ENCODE data around the gene GAB2.
"Not testable (repeated sequence)": the region's sequence is repeated elsewhere in the genome, so short reads cannot be mapped to it uniquely, and the experiment has no call there.

GAB2 gene

DNA sequence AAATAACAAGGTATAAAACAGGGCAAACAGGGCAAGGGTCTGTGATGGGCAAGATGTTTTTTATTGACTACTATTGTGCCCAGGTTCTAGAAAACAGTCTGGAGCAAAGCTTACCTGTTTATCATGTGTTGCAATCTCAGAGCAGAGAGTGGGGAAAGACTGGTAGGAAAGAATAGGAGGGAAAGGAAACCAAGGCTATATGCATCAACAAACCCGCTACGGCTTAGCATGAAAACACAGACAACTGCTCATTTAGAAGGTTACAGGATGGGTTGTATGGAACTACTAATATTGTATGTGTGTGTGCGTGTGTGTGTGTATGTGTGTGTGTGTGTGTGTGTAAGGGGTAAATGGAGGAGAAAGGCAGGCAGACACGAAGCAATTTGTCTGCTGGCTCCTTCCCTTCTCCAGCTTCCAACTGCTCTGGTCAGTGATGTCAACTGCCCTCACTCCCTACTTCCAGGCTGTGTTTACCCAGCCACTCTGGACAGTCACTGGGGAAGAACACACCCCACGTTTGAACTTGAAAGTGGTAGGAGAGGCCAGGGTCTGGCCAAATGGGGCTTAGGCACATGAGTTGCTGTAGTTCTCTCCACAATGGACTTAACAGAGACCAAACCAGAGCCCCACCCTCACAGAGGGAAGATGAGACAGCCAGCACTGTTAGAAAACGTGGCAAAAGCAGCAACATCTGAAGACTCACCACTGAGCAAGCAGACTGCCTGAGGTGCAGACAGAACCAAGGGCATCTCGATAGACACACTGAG, 47.0 kb downstream of the GAB2 start:
- peak in 4 of 56 donors; percentile 17 to 41 (median 32) for DNase-seq

GRCh38 chr11:78365381-78365792, 52.2 kb downstream of the GAB2 start:
- no peak for DNase-seq

DNA sequence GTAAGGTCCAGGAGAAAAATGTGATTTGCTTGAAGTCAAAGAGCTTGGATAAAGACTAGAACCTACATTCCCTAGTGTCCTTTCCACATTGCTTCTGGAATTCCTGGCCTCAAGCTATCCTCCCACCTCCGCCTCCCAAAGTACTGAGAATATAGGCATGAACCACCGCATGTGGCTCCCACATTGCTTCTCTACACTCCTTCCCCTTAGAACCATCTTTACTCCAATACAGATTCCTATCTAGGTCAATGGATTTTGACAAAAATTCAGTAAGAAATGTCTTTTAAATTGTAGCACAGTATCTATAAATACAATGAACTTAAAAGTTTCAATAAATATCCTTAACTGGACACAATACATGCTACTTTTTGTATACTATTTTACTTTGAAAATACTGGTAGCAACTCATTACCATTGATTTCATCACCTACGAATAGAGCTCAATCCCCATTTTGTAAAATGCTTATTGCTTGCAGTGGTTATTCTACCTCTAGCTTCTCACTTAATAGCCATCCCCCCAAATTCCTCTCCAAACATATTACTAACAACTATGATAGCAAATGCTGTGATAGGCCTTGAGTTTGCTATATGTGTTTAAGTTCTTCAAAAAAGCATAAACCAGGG, 53.4 kb downstream of the GAB2 start:
- no peak for DNase-seq

DNA sequence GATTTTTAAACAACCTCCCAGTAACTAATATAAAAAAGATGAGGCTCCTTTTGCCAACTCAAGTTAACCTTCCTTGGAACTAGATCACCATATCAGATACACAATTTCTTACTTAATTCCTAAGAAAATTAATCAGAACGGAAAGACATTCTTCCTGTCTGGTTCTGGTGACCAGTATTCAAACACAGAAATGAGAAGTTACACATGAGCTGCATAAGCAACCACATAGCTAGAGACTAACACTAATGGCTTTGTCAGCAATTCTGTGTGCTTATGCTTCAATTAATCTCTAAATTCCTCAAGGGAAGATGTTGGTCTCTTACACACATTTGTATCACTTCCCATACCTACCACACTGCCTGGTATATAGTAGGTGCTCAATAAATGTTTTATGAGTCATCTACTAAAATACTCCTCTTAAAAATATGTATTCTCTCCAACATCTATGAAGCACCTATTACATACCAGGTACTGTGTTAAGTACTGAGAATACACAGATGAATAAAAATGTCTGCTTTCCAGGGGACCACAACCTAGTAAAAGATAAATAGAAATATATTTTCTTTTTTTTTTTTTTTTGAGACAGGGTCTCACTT, 54.5 kb downstream of the GAB2 start:
- DNase-seq, result no peak

GRCh38 chr11:78361228-78361627, 56.4 kb downstream of the GAB2 start:
- DNase-seq, result no peak

DNA sequence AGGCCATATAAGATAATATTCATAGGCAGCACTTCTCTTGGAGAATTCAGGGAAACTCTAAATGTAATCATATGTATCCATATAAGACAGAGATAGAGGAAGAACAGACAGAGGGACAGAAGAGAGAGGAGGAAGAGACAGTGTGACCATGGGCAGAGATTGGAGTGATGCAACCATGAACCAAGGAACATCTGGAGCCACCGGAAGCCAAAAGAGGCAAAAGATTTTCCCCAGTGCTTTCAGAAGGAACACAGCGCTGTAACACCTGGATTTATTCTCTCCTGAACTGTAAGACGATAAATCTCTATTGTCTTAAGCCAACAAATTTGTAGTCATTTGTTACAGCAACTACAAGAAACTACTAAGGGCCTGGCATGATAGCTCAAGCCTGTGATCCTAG, 57.7 kb downstream of the GAB2 start:
- no peak for DNase-seq

DNA sequence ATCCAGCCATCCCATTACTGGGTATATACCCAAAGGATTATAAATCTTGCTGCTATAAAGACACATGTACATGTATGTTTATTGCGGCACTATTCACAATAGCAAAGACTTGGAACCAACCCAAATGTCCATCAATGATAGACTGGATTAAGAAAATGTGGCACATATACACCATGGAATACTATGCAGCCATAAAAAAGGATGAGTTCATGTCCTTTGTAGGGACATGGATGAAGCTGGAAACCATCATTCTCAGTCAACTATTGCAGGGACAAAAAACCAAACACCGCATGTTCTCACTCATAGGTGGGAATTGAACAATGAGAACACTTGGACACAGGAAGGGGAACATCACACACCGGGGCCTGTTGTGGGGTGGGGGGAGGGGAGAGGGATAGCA, 59.7 kb downstream of the GAB2 start:
- DNase-seq, result not testable (repeated sequence)

GRCh38 chr11:78357425-78357824, 60.2 kb downstream of the GAB2 start:
- DNase-seq, result not testable (repeated sequence)

DNA sequence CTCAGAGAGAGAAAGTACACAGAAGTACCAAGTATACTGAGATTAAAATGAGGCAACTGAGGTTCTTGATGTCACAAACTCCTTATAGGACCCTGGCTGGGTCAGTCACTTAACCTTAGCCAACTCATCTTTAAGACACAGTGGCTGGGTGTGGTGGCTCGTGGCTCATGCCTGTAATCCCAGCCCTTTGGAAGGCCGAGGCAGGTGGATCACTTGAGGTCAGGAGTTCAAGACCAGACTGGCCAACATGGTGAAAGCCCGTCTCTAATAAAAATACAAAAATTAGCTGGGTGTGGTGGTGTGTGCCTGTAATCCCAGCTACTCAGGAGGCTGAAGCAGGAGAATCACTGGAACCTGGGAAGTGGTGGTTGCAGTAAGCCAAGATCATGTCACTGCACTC, 61.9 kb downstream of the GAB2 start:
- DNase-seq, result not testable (repeated sequence)

- no peak for DNase-seq
Measured at GRCh38 chr11:78355309-78355705, 62.3 kb downstream of the GAB2 start.

GRCh38 chr11:78354408-78355308, 63.0 kb downstream of the GAB2 start:
- peak in 3 of 56 donors; percentile 12 to 31 (median 20) for DNase-seq

DNA sequence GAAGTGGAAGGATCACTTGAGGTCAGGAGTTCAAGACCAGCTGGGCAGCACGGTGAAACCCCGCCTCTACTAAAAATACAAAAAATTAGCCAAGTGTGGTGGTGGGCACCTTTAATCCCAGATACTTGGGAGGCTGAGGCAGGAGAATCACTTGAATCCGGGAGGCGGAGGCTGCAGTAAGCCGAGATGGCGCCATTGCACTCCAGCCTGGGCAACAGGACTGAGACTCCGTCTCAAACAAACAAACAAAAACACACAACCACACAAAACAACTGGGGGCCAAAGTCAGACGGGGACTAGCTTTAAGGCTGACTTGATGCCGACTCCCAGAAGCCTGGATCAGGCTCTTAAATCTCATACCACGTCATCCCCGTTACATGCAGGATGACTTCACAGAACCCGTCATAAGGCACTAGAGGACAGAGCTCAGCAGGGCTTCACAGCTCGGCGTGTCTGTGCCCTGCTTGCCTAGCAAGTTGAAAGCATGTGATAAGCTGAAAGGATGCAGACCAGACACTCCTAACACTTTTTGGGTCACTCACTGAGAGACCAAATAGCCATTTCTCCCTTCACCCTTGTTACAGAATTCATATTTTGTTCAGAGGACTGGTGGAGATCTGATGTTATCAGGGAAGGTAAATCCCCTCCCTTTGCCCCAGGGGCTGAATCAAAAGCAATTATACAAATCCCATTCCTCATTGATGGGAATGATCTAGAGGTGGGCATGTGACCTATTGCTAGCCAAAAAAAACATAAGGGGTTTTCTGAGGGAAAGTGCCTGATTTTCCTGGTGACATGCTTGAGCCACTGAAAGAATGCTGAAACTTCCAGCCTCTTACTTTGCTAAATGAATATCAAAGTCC, 65.4 kb downstream of the GAB2 start:
- DNase-seq, result peak in 1 of 56 donors; percentile 17

DNA sequence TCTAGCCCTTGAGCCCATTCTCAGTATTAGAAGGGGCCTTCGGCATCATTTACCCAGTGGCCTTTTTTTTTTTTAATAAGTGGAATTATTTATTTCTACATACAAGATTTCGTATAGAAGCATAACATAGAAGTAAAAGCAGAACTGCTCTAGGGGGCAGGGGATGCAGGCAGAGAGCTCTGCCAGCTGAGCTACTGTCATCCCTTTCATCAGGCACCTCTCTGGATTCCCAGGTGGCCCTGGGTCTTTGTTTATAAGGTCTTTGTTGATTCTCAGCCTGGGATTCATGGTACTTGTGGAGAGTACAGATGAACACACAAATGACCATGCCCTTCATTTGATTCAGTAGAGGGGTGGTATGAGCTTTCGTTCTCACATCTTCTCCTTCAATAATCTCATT, 66.4 kb downstream of the GAB2 start:
- no peak for DNase-seq

DNA sequence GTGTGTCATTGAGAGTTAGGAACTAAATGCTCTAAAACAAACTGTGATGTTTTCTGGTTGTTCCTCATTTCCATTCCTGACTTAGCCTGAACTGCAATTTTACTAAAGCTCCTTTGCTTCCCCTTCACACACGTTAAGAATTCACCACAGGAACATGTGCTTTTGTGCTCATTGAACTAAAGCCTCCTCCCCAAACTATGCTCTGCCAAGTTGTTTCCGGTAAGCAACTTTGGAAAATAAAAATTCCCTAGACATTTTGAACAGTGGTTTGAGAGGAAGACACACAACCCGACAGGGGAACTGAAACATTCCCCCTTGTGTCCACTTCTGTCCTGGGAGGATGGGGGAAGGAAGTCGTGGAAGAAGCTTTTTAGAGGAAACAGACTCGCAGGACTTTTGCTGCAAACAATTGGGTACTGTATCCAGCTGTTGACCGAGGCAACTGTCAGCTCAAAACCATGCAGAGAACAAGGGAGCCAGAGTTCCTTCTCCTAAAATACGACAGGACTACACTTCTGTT, 66.9 kb downstream of the GAB2 start:
- peak in 20 of 56 donors; percentile 19 to 71 (median 45) for DNase-seq

- DNase-seq, result peak in 5 of 56 donors; percentile 8 to 42 (median 25)
Measured at GRCh38 chr11:78350091-78350645, 67.5 kb downstream of the GAB2 start.

- DNase-seq, result peak in 5 of 56 donors; percentile 18 to 47 (median 44)
Measured at GRCh38 chr11:78349624-78350023, 68.0 kb downstream of the GAB2 start.

- no peak for DNase-seq
Measured at GRCh38 chr11:78349114-78349513, 68.5 kb downstream of the GAB2 start.

DNA sequence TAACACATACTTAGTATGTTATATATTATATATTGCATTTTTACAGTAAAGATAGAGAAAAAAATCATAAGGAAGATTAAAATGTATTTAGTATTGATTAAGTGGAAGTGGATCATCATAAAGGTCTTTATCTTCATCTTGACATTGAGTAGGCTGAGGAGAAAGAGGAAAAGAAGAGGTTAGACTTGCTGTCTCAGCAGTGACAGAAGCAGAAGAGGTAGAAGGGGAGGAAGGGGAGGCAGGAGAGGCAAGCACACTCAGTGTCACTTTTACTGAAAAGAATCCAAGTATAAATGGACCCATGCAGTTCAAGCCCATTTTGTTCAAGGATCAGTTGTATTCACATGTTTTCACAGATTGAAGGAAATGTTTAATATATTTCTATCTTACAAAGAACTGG, 69.7 kb downstream of the GAB2 start:
- no peak for DNase-seq

DNA sequence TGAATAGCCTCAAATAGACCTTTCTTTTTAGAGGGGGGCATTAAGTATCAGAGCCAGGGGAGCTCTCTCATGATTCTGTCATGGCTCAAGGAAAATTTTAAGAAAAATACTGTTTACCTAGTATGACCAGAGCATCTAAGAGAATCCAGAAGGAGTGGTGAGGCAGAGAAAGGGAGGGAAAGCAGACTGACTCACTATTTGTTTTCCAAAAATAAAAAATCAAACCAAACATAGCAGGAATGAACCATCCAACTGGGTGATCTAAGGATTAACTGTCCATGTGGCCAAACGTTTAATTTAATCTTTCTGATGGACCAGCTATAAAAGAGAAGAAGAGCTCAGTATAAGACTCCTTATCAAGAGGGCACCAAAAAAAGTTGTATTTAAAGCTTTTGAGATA, 70.8 kb downstream of the GAB2 start:
- no peak for DNase-seq

GRCh38 chr11:78345450-78345849, 72.2 kb downstream of the GAB2 start:
- no peak for DNase-seq
